Endodermal cell (in vitro differentiated cells): ENCODE measurements around the gene GYPC. TPM values are rescaled to one million over a fixed set of nuclear protein-coding genes. Genes with fewer than 3 reads are reported as not detected.
"Not testable (repeated sequence)": the region's sequence is repeated elsewhere in the genome, so short reads cannot be mapped to it uniquely, and the experiment has no call there.

Experiments
- DNase-seq: peaks from one replicate; pipeline ENCODE4 v3.0.0-alpha.2; 2017
- H3K27ac ChIP-seq: 2 replicates; pipeline ENCODE4 v1.5.1; 2013; ENCODE audit warnings: mild to moderate bottlenecking, low read depth, low read length, moderate library complexity
- H3K27me3 ChIP-seq: 2 replicates; pipeline ENCODE4 v1.6.1; 2013; ENCODE audit warnings: mild to moderate bottlenecking, low read length, moderate library complexity; ENCODE audit not compliant: insufficient read depth, control insufficient read depth, poor library complexity, severe bottlenecking
- H3K36me3 ChIP-seq: 2 replicates; pipeline ENCODE4 v1.7.0; 2013; ENCODE audit warnings: mild to moderate bottlenecking, low read length, moderate library complexity; ENCODE audit not compliant: control insufficient read depth, insufficient read depth
- H3K4me1 ChIP-seq: one replicate; pipeline ENCODE4 v1.7.0; 2013; ENCODE audit warnings: low read length; ENCODE audit not compliant: control insufficient read depth, insufficient read depth
- H3K4me3 ChIP-seq: 2 replicates; pipeline ENCODE4 v1.5.1; 2013; ENCODE audit warnings: mild to moderate bottlenecking, low read length, moderate library complexity
- H3K9ac ChIP-seq: 2 replicates; pipeline ENCODE4 v1.6.1; 2013; ENCODE audit warnings: mild to moderate bottlenecking, low read length, moderate library complexity; ENCODE audit not compliant: poor library complexity, severe bottlenecking; ENCODE audit errors: extremely low read depth
- H3K9me3 ChIP-seq: 2 replicates; pipeline ENCODE4 v1.6.1; 2013; ENCODE audit warnings: mild to moderate bottlenecking, low read length, moderate library complexity; ENCODE audit not compliant: control insufficient read depth
- H3K27ac Mint-ChIP-seq: 2 replicates; pipeline ENCODE4 v1.8.0; 2020; ENCODE audit warnings: mixed read lengths
- H3K27me3 Mint-ChIP-seq: 2 replicates; pipeline ENCODE4 v1.8.0; 2021; ENCODE audit warnings: mild to moderate bottlenecking, mixed read lengths; ENCODE audit not compliant: insufficient read depth
- H3K36me3 Mint-ChIP-seq: 2 replicates; pipeline ENCODE4 v1.8.0; 2020; ENCODE audit warnings: low read depth, mixed read lengths
- H3K4me1 Mint-ChIP-seq: 2 replicates; pipeline ENCODE4 v1.8.0; 2020; ENCODE audit warnings: mixed read lengths
- H3K4me3 Mint-ChIP-seq: 2 replicates; pipeline ENCODE4 v1.8.0; 2020; ENCODE audit warnings: mild to moderate bottlenecking, moderate library complexity, mixed read lengths
- H3K9me3 Mint-ChIP-seq: 2 replicates; pipeline ENCODE4 v1.8.0; 2020; ENCODE audit warnings: mild to moderate bottlenecking, mixed read lengths
- WGBS, 2 experiments: methylation state at CpG; one replicate each; pipeline versions ENCODE4 v1.1.5 to v1.1.7; 2013; ENCODE audit warnings: missing lambda C conversion rate in 2 of 2, mixed read lengths in 1 of 2; ENCODE audit not compliant: insufficient coverage in 1 of 2, insufficient read length in 1 of 2; 5-methylcytosine and 5-hydroxymethylcytosine counted together
- total RNA-seq, 2 donors: library from RNA; stranded (reverse); fragmentation: NEBNext Ultra II Directional in 1 of 2; extraction: Animal tissue kit (Norgen Biotek cat#: 25700) in 1 of 2; gene quantifications; 2 replicates in 1 of 2; 3 replicates in 1 of 2; pipeline ENCODE4 v1.2.1, GENCODE V29; 2021
- TF ChIP-seq, protein P1 (sequence below): fragments of 200-600 bp; sonication (generic); conservative IDR thresholded peaks from 2 replicates; pipeline ENCODE4 v1.5.0; 2021; ENCODE audit warnings: antibody characterized with exemption, mild to moderate bottlenecking

The GYPC gene
- total RNA-seq, 2 donors from 2014 or later = 15.3 to 23.2 TPM

GRCh38 chr2:126639276-126639675 lies 16.7 kb upstream of the GYPC start:
- TF ChIP-seq, protein P1, sequence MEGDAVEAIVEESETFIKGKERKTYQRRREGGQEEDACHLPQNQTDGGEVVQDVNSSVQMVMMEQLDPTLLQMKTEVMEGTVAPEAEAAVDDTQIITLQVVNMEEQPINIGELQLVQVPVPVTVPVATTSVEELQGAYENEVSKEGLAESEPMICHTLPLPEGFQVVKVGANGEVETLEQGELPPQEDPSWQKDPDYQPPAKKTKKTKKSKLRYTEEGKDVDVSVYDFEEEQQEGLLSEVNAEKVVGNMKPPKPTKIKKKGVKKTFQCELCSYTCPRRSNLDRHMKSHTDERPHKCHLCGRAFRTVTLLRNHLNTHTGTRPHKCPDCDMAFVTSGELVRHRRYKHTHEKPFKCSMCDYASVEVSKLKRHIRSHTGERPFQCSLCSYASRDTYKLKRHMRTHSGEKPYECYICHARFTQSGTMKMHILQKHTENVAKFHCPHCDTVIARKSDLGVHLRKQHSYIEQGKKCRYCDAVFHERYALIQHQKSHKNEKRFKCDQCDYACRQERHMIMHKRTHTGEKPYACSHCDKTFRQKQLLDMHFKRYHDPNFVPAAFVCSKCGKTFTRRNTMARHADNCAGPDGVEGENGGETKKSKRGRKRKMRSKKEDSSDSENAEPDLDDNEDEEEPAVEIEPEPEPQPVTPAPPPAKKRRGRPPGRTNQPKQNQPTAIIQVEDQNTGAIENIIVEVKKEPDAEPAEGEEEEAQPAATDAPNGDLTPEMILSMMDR = no peak
- 87 to 93% methylated on average over 2 to 3 of the region's 3 CpGs for WGBS, 2 experiments
- Mint-ChIP-seq H3K36me3 (no peaks in the 10 kb centered on the region), H3K4me3 (no peak overlapping the region), H3K27ac (no peak overlapping the region), H3K27me3 (peaks cover 4% of the 10 kb centered on the region), H3K4me1 (peaks cover 11% of the 10 kb centered on the region), H3K9me3 (no peaks in the 10 kb centered on the region)
- no peaks in the 10 kb centered on the region for H3K36me3 ChIP-seq
- no peak overlapping the region for H3K27ac ChIP-seq
- DNase-seq = peak; percentile 14
- no peaks in the 10 kb centered on the region for H3K4me1 ChIP-seq
- H3K27me3 ChIP-seq = no peaks in the 10 kb centered on the region
- H3K9ac ChIP-seq = no peak overlapping the region
- H3K9me3 ChIP-seq = no peaks in the 10 kb centered on the region
- no peak overlapping the region for H3K4me3 ChIP-seq

DNA sequence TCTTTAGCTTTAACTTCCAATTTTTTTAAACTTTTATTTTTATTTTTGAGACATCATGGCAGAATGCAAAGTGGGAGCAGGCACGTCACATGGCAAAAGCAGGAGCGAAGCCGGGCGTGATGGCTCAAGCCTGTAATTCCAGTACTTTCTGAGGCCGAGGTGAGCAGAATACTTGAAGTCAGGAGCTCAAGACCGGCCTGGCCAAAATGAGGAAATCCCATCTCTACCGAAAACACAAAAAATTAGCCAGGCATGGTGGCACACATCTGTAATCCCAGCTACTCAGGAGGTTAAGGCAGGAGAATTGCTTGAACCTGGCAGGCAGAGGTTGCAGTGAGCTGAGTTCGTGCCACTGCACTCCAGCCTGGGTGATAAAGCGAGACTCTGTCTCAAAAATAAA lies 14.7 kb upstream of the GYPC start:
- not testable (repeated sequence) for H3K36me3 Mint-ChIP-seq, H3K27me3 ChIP-seq, H3K36me3 ChIP-seq, H3K27ac ChIP-seq, H3K4me3 ChIP-seq, H3K4me1 ChIP-seq, H3K4me3 Mint-ChIP-seq, H3K9me3 Mint-ChIP-seq, H3K9me3 ChIP-seq, H3K9ac ChIP-seq, H3K27ac Mint-ChIP-seq, H3K27me3 Mint-ChIP-seq
- WGBS, 2 experiments = 87 to 94% methylated on average over 7 to 9 of the region's 9 CpGs
- H3K4me1 Mint-ChIP-seq = peaks cover 17% of the 10 kb centered on the region
- peak; percentile 12 for DNase-seq

GRCh38 chr2:126642031-126642430 lies 13.9 kb upstream of the GYPC start:
- no peaks in the 10 kb centered on the region for H3K9me3 ChIP-seq
- no peaks in the 10 kb centered on the region for H3K36me3 ChIP-seq
- no peak overlapping the region for H3K27ac Mint-ChIP-seq
- H3K4me3 Mint-ChIP-seq = no peak overlapping the region
- H3K9ac ChIP-seq = no peak overlapping the region
- H3K27ac ChIP-seq = no peak overlapping the region
- H3K4me1 ChIP-seq = peaks cover 3% of the 10 kb centered on the region
- TF ChIP-seq, protein P1 = no peak
- peaks cover 8% of the 10 kb centered on the region for H3K27me3 Mint-ChIP-seq
- H3K9me3 Mint-ChIP-seq = no peaks in the 10 kb centered on the region
- 60 to 87% methylated on average over 2 to 4 of the region's 4 CpGs for WGBS, 2 experiments
- peaks cover 17% of the 10 kb centered on the region for H3K4me1 Mint-ChIP-seq
- H3K36me3 Mint-ChIP-seq = no peaks in the 10 kb centered on the region
- no peaks in the 10 kb centered on the region for H3K27me3 ChIP-seq
- peak; percentile 7 for DNase-seq
- no peak overlapping the region for H3K4me3 ChIP-seq

- H3K4me1 Mint-ChIP-seq = peaks cover 17% of the 10 kb centered on the region
- no peaks in the 10 kb centered on the region for H3K27me3 ChIP-seq
- H3K27ac Mint-ChIP-seq = no peak overlapping the region
- H3K4me1 ChIP-seq = peaks cover 3% of the 10 kb centered on the region
- no peaks in the 10 kb centered on the region for H3K9me3 Mint-ChIP-seq
- H3K4me3 ChIP-seq = no peak overlapping the region
- DNase-seq = peak; percentile 71
- no peak overlapping the region for H3K27ac ChIP-seq
- peaks cover 6% of the 10 kb centered on the region for H3K27me3 Mint-ChIP-seq
- H3K36me3 Mint-ChIP-seq = no peaks in the 10 kb centered on the region
- H3K4me3 Mint-ChIP-seq = no peak overlapping the region
- H3K9me3 ChIP-seq = no peaks in the 10 kb centered on the region
- 80 to 84% methylated on average over 1 to 6 of the region's 6 CpGs for WGBS, 2 experiments
- H3K9ac ChIP-seq = no peak overlapping the region
- TF ChIP-seq, protein P1 = peak; percentile 61
- H3K36me3 ChIP-seq = no peaks in the 10 kb centered on the region
These were observed 12.5 kb upstream of the GYPC start for GRCh38 chr2:126643431-126643830.
